HG03432 (cell line): ENCODE results near the gene RASL11A.
"Not testable (repeated sequence)": the region's sequence is repeated elsewhere in the genome, so short reads cannot be mapped to it uniquely, and the experiment has no call there.

Source experiments
- ATAC-seq: cut with Tn5 transposase; IDR thresholded peaks from one replicate; pipeline ENCODE4 v1.9.1; 2021; ENCODE audit warnings: mild to moderate bottlenecking, moderate library complexity; ENCODE audit not compliant: unreplicated experiment

Gene RASL11A

DNA sequence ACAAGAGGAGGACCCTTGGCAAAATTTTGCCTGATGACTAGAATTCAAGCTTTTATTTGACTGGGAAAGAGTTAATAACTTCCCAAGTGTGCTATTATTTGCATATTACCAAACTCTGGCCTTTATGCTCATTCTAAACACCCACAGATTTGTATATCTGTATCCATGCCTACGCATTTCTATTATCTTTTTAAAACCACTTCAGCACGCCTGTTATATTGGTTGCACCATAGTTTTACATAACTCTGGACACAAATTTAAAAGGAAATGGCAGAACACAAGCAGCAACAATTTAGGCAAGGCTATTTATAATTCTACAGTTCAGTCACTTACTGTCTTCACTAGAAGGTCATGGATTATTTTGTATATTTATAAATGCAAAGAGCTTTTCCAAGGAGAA lies 3.7 kb upstream of the RASL11A start:
- ATAC-seq = no peak

GRCh38 chr13:27267596-27267995 lies 3.0 kb upstream of the RASL11A start:
- no peak for ATAC-seq

DNA sequence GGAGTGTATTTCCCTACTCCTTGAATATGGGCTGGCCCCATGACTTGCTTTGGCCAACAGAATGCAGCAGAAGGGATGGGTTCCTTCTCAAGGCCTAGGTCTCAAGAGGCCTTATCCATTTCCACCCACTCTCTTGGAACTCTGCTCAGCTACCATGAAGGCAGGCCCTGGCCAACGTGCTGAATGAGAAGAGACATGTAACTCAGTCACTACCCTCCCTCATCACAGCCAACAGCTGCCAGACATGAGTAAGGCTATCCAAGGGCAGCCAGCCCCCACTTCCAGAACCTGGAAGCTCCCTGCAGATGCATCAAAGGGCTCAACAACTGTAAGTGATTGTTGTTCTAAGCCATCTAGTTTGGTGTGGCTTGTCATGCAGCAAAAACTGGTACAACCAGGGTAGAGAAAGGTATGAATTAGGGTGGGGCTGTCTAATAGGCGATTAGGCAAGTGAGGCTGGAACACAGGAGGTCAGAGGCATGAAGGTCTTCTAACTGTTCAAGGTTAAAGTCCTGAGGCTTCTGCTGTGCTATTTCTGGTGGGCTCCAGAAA lies 1.4 kb upstream of the RASL11A start:
- ATAC-seq = no peak

- ATAC-seq = no peak
These were observed 1.0 kb downstream of the RASL11A start for GRCh38 chr13:27271570-27272096.

GRCh38 chr13:27273658-27274425 lies 3.2 kb downstream of the RASL11A start:
- ATAC-seq = no peak

DNA sequence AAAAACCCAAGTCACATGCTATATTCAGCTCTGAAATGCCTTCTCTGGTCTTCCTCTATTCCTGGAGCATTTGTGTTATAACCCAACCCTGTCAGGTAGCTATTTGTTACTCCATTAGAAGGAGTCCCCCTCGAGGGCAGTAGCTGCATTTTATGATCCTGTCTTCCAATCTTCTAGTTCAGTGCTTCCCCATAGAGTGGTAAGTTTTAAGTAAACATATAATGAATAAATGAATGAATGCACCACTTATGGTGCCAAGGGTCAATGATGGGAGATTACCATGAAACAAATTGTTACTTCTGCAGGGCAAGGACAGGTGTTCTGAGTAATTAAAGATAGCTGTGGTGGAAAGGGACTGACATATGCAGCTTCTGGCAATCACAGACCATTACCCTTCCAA lies 4.0 kb downstream of the RASL11A start:
- no peak for ATAC-seq

DNA sequence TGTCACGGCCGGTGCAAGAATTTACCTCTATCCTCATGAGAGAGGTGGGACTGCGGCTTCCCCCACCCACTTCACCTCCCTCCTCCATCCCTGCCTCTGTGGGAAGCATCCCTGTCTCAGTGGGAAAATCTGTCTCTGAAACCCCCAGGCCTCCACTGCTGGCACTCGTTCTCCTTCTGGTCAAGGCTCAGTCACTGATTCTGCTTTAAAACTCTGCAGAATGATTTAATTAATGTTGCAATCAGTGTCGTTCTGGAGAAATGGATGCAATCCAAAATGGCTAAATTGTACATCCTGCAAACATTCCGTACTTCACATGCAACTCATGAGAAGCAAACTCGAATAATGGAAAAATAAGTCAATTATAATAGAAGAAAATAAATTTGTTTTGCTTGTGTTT lies 5.6 kb downstream of the RASL11A start:
- ATAC-seq = no peak

- ATAC-seq = no peak
These were observed 8.9 kb downstream of the RASL11A start for GRCh38 chr13:27279506-27279905.

- no peak for ATAC-seq
These were observed 9.5 kb downstream of the RASL11A start for GRCh38 chr13:27280009-27280656.

DNA sequence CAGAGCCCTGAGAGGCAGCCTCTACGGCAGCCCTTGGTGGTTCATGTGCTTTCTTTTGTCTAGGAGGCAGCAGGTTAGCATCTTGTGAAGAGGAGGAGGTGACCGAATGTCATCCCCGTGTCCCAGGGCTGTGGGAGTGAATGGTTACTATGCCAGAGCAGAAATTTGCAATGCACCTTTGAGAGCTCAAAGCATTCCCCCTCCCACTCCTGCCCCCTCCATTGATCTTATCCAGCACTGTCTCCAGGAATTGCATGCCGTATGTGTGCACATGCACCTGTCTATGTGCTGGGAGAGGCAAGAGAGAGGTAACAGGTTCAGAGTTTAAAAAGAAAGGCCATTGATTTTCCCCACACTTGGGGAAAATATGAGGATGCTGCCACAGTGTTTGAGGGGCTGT lies 10.2 kb downstream of the RASL11A start:
- ATAC-seq = no peak

DNA sequence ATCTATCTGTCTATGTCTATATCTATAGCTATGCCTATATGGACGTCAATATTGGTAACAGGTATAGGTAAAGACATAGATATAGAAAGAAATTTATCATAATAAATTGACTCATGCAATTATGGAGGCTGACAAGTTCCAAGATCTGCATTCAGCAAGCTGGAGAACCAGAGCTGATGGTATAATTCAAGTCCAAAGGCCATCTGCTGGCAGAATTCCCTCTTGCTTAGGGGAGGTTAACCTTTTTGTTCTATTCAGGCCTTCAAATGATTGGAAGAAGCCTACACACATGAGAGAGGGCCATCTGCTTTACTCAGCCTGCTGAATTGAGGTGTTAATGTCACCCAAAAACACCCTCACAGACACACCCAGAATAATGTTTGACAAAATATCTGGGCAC lies 10.8 kb downstream of the RASL11A start:
- no peak for ATAC-seq

- no peak for ATAC-seq
These were observed 13.4 kb downstream of the RASL11A start for GRCh38 chr13:27283906-27284493.

GRCh38 chr13:27288392-27288791 lies 17.8 kb downstream of the RASL11A start:
- no peak for ATAC-seq

GRCh38 chr13:27289011-27289665 lies 18.5 kb downstream of the RASL11A start:
- no peak for ATAC-seq

- no peak for ATAC-seq
These were observed 20.1 kb downstream of the RASL11A start for GRCh38 chr13:27290715-27291114.

DNA sequence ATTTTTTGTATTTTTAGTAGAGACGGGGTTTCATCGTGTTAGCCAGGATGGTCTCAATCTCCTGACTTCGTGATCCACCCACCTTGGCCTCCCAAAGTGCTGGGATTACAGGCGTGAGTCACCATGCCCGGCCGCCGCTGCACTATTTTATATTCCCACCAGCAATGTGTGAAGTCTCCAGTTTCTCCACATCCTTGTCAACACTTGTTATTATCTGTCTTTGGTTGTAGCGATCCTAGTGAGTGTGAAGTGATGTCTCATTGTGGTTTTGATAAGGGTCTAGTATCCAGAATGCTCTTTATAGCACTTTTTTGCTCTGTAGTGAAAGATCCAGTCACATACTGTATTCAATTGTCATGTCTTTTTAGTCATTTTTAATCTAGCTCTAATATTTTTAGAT lies 21.3 kb downstream of the RASL11A start:
- ATAC-seq = not testable (repeated sequence)

GRCh38 chr13:27293076-27293691 lies 22.6 kb downstream of the RASL11A start:
- no peak for ATAC-seq

DNA sequence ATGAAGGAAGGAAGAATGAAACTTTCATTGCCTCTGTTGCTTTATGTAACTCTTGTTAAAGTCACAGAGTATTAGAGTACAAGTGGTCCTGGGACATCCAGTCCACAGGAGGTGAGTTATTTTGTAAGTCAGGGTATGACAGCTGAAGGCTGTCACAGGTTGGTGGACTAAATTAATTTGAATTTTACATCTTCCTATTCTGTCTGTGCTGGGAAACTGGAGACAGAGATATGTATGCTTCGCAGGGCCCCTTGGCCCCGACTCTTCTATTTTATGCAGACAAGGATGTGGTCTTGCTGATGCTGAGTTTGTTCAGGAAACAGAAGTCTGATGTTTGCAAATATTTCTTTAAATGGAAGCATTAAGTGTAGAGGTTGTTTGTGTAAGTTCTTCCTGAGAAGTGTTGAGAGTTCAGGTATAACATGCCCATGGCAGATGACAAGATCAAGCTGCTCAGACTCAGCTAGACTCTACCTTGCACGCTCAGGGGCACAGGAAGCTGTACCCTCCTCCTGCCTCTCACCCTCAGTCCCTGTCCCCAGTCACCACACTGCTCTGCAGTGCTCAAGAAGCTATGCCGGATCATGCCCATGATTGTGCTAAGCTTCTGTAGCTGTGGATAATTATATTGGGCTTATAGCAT lies 23.4 kb downstream of the RASL11A start:
- no peak for ATAC-seq

- no peak for ATAC-seq
These were observed 24.5 kb downstream of the RASL11A start for GRCh38 chr13:27295096-27295495.

- no peak for ATAC-seq
These were observed 25.0 kb downstream of the RASL11A start for GRCh38 chr13:27295660-27296059.
